ENCODE measurements around the gene COL4A4.
"Not testable (repeated sequence)": the region's sequence is repeated elsewhere in the genome, so short reads cannot be mapped to it uniquely, and the experiment has no call there.

COL4A4 gene

DNA sequence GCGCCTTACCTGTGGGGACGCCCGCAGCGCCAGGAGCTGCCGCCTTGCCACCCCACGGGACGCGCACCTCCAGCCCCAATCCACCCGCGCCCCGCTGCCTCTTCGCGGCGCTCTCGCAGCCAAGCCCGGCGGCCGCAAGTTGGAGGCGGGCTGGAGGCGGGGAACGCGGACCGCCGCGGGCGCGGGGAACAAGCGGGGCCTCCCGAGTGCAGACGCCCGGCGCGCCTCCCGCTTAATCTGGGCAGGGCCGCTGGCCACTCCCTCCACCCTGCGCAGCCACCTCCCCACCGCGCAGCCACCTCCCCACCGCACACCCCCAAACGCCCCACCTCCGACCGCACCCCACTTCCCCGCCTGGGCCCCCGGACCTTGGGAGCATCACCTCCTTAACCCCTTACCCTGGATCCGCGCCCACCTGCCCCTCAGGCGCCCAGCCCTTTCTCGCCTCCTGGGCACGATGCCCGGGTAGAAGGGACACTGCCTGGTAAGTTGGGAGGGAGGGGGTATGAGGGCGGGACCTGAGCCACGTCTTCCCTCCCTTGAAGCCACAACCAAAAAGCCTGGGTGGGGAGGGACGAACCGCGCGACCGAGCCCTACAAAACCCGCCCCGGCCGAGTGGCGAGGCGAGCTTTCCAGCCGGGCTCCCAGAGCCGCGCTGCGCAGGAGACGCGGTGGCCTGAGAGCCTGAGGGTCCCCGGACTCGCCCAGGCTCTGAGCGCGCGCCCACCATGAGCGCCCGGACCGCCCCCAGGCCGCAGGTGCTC is at the start of gene COL4A4, which contains the start of gene COL4A3:
Gene COL4A4 (minus strand): TSS at position 208 of the 765 bp plus-strand sequence. CDS start 16,722 bp downstream, outside the sequence.
Gene COL4A3 (plus strand): TSS at position 627 of the 765 bp plus-strand sequence. CDS start 103 bp downstream, at position 730.
- DNase-seq: no peak

DNA sequence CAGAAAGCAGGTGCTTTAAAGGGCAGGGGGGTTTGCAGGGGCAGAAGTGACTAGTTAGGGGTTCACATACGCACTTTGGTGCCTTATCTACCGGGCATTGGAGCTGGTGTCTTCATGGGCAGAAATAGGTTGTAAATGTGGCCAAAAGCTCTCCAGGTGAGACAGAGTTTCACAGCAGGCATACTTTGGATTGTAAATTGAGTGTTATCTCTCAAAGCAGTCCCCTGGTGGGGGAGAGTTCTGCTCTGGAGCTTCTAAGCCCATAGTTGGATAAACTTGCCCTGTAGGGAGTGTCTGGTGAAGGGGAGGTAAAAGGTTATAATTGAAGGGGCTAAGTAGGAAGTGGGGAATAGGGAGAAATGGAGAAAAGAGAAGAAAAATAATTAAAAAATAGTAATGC is 43.6 kb upstream of the COL4A4 start:
- no peak for DNase-seq

DNA sequence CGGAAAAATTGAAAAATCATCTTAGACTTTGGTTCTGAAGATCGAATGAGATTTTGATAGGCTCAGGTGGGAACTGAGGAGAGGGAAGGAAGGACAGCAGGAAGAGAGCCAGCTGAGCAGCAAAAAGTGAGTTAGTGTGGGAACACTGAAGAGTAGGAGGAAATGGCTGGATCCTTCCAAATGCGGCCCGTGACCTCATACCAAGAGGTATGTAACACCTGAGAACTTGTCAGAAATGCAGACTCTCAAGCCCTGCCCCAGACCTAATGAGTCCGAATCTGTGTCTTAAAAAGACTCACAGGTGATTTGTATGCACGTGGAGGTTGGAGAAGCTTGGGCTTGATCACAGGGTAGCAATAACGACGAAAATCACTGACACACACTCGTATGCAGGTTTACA is 42.4 kb upstream of the COL4A4 start:
- DNase-seq: no peak

DNA sequence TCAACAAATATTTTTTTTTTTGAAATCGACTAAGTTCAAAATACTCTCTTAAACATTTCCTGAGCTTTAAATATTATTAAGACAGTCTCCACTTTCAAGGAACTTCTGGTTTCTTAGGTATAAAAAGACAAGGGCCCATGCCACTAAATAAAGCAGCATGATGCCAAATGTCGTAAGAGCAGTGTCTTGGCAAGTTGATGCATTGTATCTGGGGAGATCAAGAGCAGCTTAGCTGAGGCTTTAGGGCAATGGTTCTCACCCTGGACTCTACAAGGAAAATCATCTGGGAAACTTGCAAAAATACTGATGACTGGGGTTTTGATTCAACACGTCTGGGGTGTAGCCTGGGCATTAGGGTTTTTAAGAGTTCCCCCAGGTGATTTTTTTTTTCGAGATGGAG is 41.7 kb upstream of the COL4A4 start:
- DNase-seq: no peak

DNA sequence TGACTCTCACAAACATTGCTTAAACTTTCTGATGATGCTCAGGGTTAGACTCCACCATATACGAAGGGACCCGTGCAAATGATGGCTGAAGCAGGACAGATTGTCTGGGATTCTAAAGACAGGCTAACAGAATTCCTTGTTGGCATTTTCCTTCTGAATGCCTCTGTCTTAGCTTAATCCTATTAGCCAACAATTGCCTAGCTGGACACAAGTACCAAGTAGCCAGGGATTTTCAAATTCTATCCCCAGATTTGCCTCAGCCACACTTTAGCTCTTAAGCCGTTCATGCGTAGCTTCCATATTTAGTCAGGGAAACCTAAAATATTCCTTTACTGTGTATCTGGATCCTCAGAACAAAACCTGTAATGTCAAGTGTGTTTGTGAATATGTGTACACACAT is 40.4 kb upstream of the COL4A4 start:
- no peak for DNase-seq

DNA sequence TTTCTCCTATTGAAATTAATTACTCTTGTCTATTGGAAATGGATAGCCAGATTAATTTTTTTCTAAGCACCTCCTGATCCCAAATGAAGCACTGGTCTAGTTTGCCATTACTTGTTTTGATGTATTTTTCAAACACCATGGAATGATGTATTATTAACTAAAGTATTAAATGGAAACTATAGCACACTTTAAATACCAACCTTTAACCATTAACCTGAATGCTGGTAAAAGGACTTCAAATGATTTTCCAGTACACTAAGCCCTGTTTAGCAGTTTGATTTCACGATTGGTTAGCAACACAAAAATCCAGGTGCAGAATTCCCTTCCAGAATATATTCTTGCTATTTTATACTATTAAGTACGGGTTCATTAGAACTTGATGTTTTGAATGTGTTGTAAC is 37.8 kb upstream of the COL4A4 start:
- no peak for DNase-seq

DNA sequence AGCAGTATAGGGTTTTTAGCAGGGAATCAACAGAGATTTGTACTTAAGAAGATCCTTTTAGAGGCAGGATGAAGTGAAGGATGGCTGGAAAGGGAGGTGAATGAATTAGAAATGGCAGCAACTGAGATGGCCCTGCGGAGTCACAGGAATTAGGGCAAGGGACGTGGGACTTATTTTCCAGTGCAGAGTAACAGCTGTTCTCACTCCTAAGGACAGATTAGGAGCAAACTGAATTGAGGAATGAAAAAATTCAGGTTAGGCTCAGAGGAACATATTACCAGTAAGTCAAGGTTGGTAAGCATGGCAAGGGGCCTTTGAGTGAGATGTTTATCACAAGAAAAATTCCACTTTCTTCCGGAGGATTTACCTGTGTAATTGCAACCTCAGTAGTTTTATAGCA is 34.9 kb upstream of the COL4A4 start:
- no peak for DNase-seq

DNA sequence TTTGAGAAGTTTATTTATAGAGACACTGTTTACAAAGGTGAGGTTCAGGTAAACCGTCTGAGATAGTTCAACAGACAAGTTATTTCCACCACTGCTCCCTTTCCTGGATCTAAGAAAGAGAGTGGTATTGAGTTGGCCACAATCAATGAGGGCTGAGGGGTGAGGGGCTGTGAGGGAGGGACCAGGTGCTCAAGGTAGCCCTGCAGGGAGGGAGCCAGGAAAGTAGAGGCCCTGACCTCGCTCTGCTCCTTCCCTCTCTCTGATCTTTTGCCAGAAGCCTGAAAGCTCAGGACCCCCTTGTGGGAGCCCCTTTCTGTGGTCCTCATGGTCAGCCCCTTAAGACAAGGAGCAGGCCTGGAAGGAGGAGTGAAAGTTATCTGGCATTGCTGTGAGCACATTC is 30.2 kb upstream of the COL4A4 start:
- DNase-seq: no peak

DNA sequence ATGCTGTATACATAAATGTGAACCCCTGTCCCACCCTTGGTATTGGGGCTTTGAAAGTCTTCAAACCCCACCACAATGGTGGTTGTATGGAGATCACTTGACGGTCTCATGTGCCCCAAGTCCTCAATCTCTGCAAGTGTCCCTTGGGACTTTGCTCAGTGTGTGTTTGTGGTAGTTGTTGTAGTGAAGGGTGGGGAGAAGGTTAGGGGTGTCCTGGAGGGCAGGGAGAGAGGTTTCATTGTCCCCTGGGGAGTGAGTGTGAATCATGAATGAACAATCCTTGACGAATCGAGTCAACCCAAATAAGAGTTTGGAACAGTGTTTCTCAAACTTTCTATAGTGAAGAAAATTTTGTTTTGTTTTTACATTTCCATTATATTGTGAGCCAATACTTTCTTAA is 28.5 kb upstream of the COL4A4 start:
- no peak for DNase-seq

DNA sequence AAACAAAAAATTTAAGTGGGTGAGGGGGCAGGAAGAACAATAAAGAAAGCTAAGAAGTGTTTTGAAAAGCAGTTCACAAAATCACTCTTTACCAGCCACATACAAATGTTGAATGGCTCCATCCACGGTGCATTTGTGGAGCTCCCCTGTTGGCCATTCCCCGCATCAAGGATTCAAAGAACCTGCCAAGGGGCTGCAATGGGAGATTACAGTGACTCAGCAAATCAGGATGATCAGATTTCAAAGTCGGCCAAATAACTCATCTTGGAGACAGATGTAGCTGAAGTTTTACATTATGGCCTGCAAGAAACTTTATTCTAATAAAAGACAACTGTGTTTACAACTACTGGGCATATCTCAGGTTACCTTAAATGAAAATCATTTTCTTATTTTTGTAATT is 27.4 kb upstream of the COL4A4 start:
- DNase-seq: peak; percentile 7

DNA sequence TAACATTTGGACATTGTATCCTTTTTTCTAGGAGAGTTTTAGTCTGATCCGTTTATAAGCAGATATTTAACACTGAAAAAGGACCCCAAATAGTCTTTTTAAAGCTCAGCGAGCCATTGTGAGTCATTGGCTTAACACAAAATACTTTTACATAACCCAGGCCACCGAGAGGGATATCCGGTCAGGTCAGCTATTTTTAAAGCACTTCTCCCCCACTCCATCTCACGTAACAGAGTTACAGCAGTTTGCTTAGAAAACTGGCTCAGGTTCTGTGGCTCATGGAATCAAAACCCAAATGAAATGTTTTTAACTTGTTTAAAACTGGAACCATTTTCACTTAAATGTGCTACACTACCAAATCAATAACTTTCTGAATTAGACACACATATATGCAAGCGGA is 24.3 kb upstream of the COL4A4 start:
- no peak for DNase-seq

DNA sequence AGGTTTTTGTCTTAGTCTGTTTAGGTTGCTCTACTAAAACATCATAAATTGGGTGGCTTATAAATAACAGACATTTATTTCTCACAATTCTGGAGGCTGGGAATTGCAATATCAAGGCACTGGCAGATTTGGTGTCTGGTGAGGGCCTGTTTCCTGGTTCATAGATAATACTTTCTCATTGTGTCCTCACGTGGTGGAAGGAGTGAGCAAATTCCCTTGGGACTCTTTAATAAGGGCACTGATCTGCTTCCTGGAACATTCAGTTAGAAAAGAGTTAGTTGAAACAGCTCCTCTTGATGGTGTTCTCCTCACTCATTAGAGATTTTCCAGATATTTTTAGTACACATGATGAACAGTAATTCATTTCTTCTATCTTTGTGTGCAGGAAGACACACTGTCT is 22.7 kb upstream of the COL4A4 start:
- DNase-seq: no peak

DNA sequence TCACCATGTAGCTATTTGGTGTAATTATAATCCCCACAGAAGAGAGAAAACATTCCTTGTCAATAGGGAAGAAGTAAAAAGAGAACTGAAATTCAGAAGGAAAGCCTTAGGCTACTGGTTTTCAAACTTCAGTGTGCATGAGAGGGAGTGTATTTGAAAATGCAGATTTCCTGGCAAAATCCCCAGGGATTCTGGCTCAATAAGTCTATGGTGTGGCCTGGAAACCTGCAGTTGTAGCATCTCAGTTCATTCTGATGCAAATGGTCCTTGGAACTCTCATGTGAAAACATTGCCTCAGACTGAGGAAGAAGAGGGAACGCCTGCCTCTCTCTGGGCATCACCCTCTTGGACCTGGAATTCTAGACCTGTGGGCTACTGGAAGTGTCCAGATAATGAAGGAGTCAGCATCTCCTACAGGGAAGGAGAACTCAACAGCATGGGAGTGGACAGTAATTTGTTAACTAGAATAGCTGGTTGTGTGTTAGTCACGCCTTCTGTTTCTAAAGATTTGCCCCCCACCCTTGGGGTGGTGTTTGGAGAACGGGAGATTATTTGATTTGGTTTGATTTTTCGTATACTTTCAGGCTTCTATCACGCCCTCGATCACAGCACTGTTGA is 21.7 kb upstream of the COL4A4 start:
- no peak for DNase-seq

DNA sequence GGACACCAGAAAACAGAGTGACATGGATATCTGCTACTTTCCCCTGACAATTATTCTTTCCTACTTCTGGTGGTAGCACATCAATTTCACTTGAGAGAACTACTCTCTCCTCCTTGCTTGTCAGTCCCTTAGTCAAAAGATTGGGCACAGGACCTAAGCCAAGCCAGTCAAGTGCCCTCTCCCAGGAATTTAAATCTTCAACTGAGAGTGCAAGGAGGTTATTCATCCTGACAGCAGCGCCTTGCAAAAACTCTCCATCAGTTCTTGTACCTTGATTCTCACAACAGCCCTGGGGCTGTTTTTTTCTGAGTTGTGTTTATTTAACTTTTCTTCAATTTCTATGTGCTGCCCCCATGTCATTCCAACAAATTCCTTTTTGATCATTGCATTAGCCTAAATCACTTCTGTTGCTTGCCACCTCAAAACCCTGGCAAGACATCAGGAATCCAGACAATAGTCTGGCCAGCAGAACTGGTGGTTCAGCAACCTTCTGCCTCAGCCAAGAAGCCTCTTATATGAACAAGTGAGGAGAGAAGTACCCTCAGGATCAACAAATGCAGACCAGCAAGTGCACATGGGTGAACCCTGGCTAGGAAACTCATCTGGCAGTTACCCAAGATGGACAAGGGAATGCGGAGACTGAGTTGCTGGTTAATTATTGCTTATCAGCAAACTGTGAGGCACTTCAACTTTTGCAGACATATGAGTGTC is 19.8 kb upstream of the COL4A4 start:
- DNase-seq: no peak

DNA sequence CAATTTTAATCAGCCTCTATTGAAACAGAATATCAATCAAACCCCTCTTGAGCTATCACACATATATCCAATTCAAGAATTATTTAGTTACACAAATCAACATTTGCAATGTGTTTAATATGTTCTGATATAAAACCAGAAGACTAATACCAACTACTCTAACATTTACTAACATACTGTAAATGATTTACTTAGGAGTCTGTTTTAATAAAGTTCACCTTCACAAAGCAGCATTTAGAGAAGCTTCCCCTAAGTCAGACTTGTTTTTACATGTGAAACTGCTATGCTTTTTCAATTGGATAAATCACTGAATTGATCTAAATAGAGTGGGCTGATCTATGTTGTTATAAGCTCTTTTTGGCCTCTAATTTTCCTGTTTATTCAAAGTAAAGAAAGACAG is 18.8 kb upstream of the COL4A4 start:
- no peak for DNase-seq

DNA sequence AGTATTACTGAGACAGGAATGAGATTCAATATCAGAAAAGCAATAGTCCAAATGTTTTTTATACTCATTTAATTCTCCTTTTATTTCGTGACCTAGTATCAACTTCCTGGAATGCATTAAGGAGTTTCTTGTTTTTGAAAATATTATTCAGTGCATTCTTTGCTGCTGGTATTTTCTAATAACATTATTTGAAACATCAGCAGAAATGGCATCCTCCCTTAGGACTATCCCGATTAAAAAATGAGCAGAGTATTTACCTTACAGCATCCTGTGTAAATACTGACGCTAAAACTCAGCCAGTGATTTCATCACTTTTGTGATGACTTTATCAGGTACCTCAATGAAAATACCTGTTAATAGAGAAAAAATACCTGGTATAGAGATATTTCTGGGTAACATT is 16.8 kb upstream of the COL4A4 start:
- DNase-seq: no peak

DNA sequence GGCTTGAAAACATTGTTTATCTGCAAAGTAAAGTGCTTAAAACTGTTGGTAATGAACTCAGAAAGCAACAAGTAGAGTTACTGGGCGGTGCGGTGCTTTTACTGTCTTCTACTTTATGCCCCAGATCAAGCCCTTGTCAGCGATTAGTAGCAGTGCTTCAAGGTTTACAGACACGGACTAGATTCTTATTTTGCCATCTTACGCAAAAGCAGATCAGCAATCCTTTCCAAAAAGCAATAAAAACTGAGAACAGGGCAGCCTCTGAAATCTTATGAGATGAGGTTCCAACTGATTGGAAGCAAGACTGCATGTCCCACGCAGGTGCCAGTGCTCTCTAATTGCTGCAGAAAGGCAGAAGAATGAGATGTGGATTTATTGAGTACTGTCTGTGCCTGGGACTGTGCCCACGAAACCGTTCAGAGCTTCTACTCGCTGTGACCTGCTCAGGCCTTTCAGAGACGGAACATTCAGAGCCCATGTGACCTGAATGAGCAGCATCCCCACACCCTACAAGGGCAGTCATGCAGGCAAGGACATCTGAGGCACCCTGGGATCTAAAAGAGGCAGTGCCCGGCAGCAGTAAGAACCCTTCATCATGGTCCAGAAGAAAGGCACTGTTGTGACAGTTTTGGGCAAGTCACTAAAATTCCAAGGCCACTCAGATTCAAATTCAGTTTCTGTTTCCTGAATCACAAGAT is 16.1 kb upstream of the COL4A4 start:
- no peak for DNase-seq

DNA sequence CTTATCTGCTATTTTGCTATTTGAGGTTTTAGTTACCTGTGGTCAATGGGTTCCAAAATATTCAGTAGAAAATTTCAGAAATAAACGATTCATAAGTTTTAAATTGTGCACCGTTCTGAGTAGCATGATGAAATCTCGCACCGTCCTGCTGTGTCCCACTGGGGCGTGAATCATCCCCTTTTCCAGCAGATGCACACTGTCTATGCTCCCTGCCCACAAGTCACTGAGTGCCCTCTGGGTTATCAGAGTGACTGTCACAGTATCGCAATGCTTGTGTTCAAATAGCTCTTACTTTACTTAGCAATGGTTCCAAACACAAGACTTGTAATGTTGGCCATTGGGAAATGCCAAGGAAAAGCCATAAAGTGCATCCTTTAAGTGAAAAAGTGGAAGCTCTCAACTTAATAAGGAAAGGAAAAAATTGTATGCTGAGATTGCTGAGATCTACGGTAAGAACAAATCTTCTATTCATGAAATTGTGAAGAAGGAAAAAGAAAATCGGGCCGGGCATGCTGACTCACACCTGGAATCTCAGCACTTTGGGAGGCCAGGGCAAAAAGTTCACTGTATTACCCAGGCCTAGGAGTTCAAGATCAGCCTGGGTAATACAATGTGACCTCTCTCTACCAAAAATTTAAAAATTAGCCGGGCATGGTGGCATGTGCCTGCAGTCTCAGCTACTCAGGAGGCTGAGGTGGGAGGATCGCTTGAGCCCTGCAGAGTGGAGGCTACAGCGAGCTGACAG is 13.8 kb upstream of the COL4A4 start:
- no peak for DNase-seq

DNA sequence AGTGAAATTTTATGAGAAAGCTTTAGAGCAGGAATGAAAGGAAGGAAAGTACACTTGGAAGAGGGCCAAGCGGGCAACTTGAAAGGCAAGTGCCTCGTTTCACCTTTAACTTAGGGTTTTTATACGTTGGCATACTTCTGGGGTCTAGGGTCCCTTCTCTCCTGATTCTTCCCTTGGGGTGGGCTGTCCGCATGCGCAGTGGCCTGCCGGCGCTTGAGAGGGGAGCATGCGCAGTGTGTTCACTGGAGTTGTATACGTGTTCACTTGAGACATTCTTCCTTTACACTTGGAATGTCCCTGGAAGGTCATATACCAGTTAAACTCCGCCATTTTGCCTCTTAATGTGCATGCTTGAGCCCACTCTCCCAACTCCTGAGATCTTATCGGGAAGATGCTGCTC is 7.8 kb upstream of the COL4A4 start:
- not testable (repeated sequence) for DNase-seq

DNA sequence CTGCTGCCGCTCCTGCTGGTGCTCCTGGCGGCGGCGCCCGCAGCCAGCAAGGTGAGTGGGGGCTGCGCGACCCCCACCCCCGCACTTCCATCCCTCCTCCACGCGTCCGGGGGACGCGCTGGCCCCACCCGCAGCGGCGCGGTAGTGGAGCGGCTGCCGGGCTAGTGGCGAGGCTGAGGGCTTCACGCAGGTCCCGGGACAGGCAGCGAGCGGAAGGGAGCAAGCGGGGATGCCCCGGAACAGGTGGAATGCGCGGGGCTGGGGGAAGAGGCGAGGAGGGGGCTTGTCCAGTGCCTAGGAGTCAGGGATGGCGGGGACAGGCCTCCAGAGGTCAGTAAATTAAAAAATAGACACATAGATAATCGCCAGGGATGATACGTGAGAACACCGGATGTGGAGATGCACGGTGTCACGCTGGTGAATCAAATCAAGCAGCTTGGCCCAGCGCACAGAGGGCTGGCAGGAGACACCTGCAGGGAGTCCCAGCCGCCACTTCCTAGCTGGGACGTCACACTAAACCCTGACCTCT is 822 bp upstream of the COL4A4 start:
- DNase-seq: no peak

DNA sequence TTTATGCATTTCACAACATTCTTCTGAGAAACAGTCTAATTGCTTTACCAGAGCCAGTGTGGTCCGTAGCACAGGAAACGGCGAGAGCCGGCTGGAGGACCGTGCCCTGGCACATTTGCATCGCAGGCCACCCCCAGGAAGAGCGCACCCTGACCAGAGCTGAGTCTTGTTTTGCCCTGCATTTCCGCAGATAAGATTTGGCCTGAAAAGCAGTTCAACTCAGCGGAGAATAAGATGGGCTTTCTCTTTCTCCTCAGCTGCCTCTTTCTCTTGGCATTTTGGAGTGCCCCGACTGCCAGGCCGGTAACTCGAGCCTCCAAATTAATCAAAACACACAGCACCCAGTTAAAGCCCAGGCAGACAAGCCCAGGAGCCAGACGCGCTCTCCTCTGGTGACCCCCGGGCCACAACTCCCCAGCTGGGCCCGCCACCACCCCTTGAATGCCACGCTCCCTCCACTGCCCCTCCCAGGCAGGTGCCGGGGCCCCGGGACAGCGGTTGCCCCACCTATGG is 464 bp downstream of the COL4A4 start:
- no peak for DNase-seq

DNA sequence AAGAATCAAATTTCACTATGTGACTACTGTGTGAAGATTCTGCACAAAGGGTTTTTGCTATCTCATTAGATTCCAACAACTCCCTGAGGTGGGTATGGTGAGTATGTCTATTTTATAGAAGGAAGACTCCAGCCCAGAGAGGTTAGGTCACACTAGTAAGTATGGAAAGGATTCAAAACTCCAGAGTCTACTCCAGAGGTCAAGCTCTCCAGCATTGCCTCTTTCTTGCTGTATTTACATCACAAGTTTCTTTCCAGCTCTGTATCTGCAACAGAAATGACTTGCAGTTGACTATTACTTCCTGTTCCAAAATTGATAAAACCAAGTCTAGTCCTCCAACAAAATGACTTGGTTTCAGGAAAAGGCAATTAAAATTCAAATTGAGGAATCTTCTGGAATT is 2.1 kb downstream of the COL4A4 start:
- DNase-seq: no peak
